SU-DHL-6 (cell line): ENCODE data around the gene NFIX.

Experiments used
- H2AFZ ChIP-seq: fragments of 200-600 bp; sonication (generic); 2 replicates; pipeline ENCODE4 v1.6.1; 2014; ENCODE audit warnings: low read depth, mild to moderate bottlenecking, moderate library complexity, mixed read lengths, antibody characterized with exemption, low read length; ENCODE audit not compliant: severe bottlenecking
- H3F3A ChIP-seq: fragments of 200-600 bp; shearing (Covaris generic); 2 replicates; pipeline ENCODE4 v1.6.0; 2016; ENCODE audit warnings: antibody characterized with exemption, mild to moderate bottlenecking; ENCODE audit not compliant: insufficient read depth
- H3K27ac ChIP-seq: fragments of 200-600 bp; sonication (generic); 2 replicates; pipeline ENCODE4 v1.5.1; 2016; ENCODE audit warnings: low read depth, mild to moderate bottlenecking, low read length, moderate library complexity, mixed read lengths
- H3K27me3 ChIP-seq: fragments of 200-600 bp; sonication (generic), shearing (Covaris generic); 2 replicates; pipeline ENCODE4 v1.6.0; 2014; ENCODE audit warnings: mild to moderate bottlenecking, low read length
- H3K36me3 ChIP-seq: fragments of 200-600 bp; sonication (generic); 2 replicates; pipeline ENCODE4 v1.6.1; 2014; ENCODE audit warnings: mild to moderate bottlenecking, low read length, mixed read lengths
- H3K4me2 ChIP-seq: fragments of 300-600, 200-600 bp; shearing (Covaris generic), sonication (generic); 2 replicates; pipeline ENCODE4 v1.6.0; 2014; ENCODE audit warnings: low read length, low read depth, mild to moderate bottlenecking; ENCODE audit not compliant: poor library complexity, severe bottlenecking
- H3K4me3 ChIP-seq: fragments of 200-600 bp; sonication (generic); 2 replicates; pipeline ENCODE4 v1.5.1; 2014; ENCODE audit warnings: antibody characterized with exemption, low read length, mild to moderate bottlenecking, mixed read lengths; ENCODE audit not compliant: insufficient read depth, poor library complexity, severe bottlenecking
- H3K79me2 ChIP-seq: fragments of 200-600 bp; sonication (generic); 2 replicates; pipeline ENCODE4 v1.6.1; 2014; ENCODE audit warnings: mild to moderate bottlenecking, low read length, moderate library complexity; ENCODE audit not compliant: insufficient read depth
- H3K9ac ChIP-seq: fragments of 200-600 bp; sonication (generic); 2 replicates; pipeline ENCODE4 v1.7.0; 2014; ENCODE audit warnings: mild to moderate bottlenecking, low read length
- H3K9me2 ChIP-seq: fragments of 200-600 bp; sonication (generic); replicated peaks from 2 replicates; pipeline ENCODE4 v1.6.1; 2014; ENCODE audit warnings: low read length; ENCODE audit not compliant: insufficient read depth
- H3K9me3 ChIP-seq: fragments of 200-600 bp; sonication (generic); 2 replicates; pipeline ENCODE4 v1.6.1; 2014; ENCODE audit warnings: low read length, mixed read lengths; ENCODE audit not compliant: insufficient read depth
- H4K20me1 ChIP-seq: fragments of 200-600 bp; sonication (generic); 2 replicates; pipeline ENCODE4 v1.6.1; 2014; ENCODE audit warnings: low read depth, mild to moderate bottlenecking, antibody characterized with exemption, low read length, moderate library complexity, mixed read lengths
- EZH2phosphoT487 ChIP-seq: fragments of 200-600 bp; sonication (generic), shearing (Covaris generic); conservative IDR thresholded peaks from 2 replicates; pipeline ENCODE4 v1.6.1; 2018; ENCODE audit warnings: mild to moderate bottlenecking, antibody characterized with exemption, low read length, moderate library complexity, mixed read lengths
- TF ChIP-seq, protein P1 (sequence below): fragments of 200-600 bp; sonication (generic); IDR thresholded peaks from one replicate; pipeline ENCODE4 v1.5.1; 2017; ENCODE audit warnings: antibody characterized with exemption, mild to moderate bottlenecking, low read length, moderate library complexity; ENCODE audit not compliant: insufficient read depth, poor library complexity, severe bottlenecking

The NFIX gene

GRCh38 chr19:13119627-13120026 is 124.4 kb downstream of the NFIX start:
- no peak overlapping the region for H3K4me3 ChIP-seq
- no peaks in the 10 kb centered on the region for H4K20me1 ChIP-seq
- H3K27me3 ChIP-seq, result no peaks in the 10 kb centered on the region
- peak overlapping the region; percentile 91 for H3K9ac ChIP-seq
- peaks cover 67% of the 10 kb centered on the region for H3K79me2 ChIP-seq
- H2AFZ ChIP-seq, result no peak overlapping the region
- TF ChIP-seq, protein P1, sequence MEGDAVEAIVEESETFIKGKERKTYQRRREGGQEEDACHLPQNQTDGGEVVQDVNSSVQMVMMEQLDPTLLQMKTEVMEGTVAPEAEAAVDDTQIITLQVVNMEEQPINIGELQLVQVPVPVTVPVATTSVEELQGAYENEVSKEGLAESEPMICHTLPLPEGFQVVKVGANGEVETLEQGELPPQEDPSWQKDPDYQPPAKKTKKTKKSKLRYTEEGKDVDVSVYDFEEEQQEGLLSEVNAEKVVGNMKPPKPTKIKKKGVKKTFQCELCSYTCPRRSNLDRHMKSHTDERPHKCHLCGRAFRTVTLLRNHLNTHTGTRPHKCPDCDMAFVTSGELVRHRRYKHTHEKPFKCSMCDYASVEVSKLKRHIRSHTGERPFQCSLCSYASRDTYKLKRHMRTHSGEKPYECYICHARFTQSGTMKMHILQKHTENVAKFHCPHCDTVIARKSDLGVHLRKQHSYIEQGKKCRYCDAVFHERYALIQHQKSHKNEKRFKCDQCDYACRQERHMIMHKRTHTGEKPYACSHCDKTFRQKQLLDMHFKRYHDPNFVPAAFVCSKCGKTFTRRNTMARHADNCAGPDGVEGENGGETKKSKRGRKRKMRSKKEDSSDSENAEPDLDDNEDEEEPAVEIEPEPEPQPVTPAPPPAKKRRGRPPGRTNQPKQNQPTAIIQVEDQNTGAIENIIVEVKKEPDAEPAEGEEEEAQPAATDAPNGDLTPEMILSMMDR, result no peak
- TF ChIP-seq EZH2phosphoT487, result no peak
- H3F3A ChIP-seq, result peaks cover 8% of the 10 kb centered on the region
- 0 out of 2 replicates have a peak, but pooled peaks cover 2% of the 10 kb centered on the region for H3K36me3 ChIP-seq
- no peaks in the 10 kb centered on the region for H3K9me3 ChIP-seq
- peak overlapping the region; percentile 67 for H3K4me2 ChIP-seq
- H3K9me2 ChIP-seq, result no peaks in the 10 kb centered on the region
- 0 out of 2 replicates have a peak overlapping the region, but pooled peaks have one; percentile 18 for H3K27ac ChIP-seq

DNA sequence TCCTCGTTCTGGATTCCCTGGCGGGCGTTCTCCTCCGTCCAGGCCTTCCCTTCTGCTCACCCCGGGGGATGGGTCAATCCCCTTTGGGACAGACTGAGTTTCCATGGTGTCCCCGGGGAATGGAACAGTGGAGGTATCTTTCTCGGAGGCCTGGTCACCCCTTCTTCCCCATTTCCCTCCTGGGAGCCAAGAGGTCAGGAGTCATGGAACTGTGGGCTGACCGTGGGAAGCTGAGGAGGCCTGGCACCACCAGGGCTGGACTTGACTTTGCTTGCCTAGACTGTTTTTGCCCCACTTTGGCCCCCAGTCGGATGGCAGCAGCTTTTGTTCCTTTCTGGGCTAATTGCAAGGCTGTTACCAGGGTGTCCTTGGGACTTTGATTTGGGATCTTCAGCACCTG is 124.8 kb downstream of the NFIX start:
- no peak overlapping the region for H3K4me3 ChIP-seq
- H3K9ac ChIP-seq, result no peak overlapping the region
- H3K9me3 ChIP-seq, result no peaks in the 10 kb centered on the region
- H3K4me2 ChIP-seq, result no peak overlapping the region
- H3K27ac ChIP-seq, result no peak overlapping the region
- TF ChIP-seq, protein P1, result no peak
- TF ChIP-seq EZH2phosphoT487, result no peak
- no peaks in the 10 kb centered on the region for H3K36me3 ChIP-seq
- no peak overlapping the region for H2AFZ ChIP-seq
- H3K9me2 ChIP-seq, result no peaks in the 10 kb centered on the region
- peaks cover 8% of the 10 kb centered on the region for H3F3A ChIP-seq
- peaks cover 67% of the 10 kb centered on the region for H3K79me2 ChIP-seq
- H4K20me1 ChIP-seq, result no peaks in the 10 kb centered on the region
- H3K27me3 ChIP-seq, result no peaks in the 10 kb centered on the region

DNA sequence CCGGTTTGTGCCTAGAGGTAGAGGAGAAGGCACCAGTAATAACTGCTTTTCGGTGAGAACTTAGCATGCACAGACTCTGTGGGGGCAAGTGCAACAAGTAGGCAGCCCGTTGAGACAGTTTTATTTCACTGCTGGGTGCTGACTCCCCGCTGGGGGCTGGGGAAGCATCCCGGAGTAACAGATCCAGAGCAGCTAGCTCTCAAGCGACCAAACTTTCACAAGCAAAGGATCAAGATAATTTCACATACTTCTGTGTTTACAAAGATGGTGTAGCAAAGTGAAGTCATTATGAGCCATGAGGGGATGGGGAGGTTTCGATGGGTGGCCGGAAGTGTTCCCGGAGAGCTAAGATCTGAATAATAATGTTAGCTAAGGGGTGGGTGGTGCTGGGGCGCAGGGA is 125.5 kb downstream of the NFIX start:
- no peak overlapping the region for H3K9ac ChIP-seq
- peaks cover 8% of the 10 kb centered on the region for H3F3A ChIP-seq
- H3K4me2 ChIP-seq, result no peak overlapping the region
- TF ChIP-seq, protein P1, result no peak
- TF ChIP-seq EZH2phosphoT487, result no peak
- no peaks in the 10 kb centered on the region for H3K36me3 ChIP-seq
- H4K20me1 ChIP-seq, result no peaks in the 10 kb centered on the region
- H3K4me3 ChIP-seq, result no peak overlapping the region
- no peaks in the 10 kb centered on the region for H3K9me2 ChIP-seq
- no peak overlapping the region for H2AFZ ChIP-seq
- H3K27ac ChIP-seq, result no peak overlapping the region
- H3K27me3 ChIP-seq, result no peaks in the 10 kb centered on the region
- peaks cover 63% of the 10 kb centered on the region for H3K79me2 ChIP-seq
- no peaks in the 10 kb centered on the region for H3K9me3 ChIP-seq
